Activated CD4-positive, alpha-beta memory T cell treated with anti-CD3 and anti-CD28 coated beads for 36 hours (primary cell): ENCODE measurements around the gene IL21R. TPM values are rescaled to one million over a fixed set of nuclear protein-coding genes. Genes with fewer than 3 reads are reported as not detected.

Experiments used
- CTCF ChIA-PET: fragments of 350-600 bp; sonication (Branson Sonifier 250); formaldehyde crosslinking; loops from one replicate; lab custom pipeline; 2021; ENCODE audit warnings: antibody characterized with exemption, inconsistent platforms; lab: Charles Lee
- POLR2A ChIA-PET: fragments of 350-600 bp; sonication (Branson Sonifier 250); formaldehyde crosslinking; loops from one replicate; lab custom pipeline; 2021; ENCODE audit warnings: antibody characterized with exemption; lab: Charles Lee
- DNase-seq: peaks from one replicate; pipeline ENCODE4 v3.0.0-alpha.2; 2020
- H3K27ac Mint-ChIP-seq: one replicate; pipeline ENCODE4 v1.8.0; 2021; ENCODE audit warnings: mixed read lengths
- H3K27me3 Mint-ChIP-seq: one replicate; pipeline ENCODE4 v1.8.0; 2021; ENCODE audit warnings: mixed read lengths
- H3K36me3 Mint-ChIP-seq: one replicate; pipeline ENCODE4 v1.8.0; 2021; ENCODE audit warnings: mixed read lengths
- H3K4me1 Mint-ChIP-seq: one replicate; pipeline ENCODE4 v1.8.0; 2021; ENCODE audit warnings: low read depth, mixed read lengths
- H3K4me3 Mint-ChIP-seq: one replicate; pipeline ENCODE4 v1.8.0; 2021; ENCODE audit warnings: mild to moderate bottlenecking, mixed read lengths
- H3K9me3 Mint-ChIP-seq: one replicate; pipeline ENCODE4 v1.8.0; 2021; ENCODE audit warnings: mixed read lengths
- intact Hi-C: fragments of 100-400 bp; cut with micrococcal nuclease; formaldehyde crosslinking; loops from one replicate; pipeline ENCODE4 v1.15.1; 2023
- total RNA-seq, 2 experiments: library from RNA; stranded (reverse); gene quantifications; one replicate each; pipeline ENCODE4 v1.2.3, GENCODE V29; 2021

Gene IL21R
- total RNA-seq, 2 experiments from 2014 or later = 55.0 to 55.9 TPM

DNA sequence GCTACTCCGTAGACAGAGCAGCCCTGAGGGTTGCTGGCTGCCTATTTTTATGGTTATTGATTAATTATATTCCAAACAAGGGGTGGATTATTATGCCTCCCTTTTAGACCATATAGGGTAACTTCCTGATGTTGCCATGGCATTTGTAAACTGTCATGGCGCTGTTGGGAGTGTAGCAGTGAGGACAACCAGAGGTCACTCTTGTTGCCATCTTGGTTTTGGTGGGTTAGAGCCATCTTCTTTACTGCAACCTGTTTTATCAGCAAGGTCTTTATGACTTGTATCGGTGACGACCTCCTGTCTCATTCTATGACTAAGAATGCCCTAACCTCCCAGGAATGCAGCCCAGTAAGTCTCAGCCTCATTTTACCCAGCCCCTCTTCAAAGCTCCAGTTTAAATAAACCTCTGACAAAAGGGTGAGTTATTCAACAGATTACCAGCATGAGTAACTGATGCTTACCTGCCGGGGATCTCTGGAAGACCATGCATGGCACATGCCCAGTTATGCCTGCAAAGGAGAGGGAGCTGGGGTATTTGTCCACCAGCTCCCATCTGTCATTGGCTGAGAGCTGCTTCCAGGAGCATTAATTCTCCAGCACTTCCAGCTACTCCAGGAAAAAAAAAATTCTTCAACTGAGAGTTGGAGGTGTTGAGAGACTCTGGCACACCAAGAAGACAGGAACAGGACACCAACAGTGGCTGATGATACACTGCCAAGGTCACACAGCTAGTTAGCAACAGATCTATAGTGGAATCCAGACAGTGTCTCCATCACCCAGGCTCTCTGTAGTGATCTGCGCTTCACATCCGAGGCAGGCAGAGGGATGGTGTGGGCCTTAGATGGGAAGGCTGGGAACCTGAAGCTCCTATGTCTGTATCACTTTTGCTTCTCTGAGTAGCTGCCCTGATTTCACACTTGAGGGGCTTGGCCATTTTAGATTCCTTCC lies 36.6 kb upstream of the IL21R start:
- peak; percentile 46 for DNase-seq
- ChIA-PET CTCF (interaction anchor here (0.7 to 6.2 kb wide), 13 partner anchors 9 to 211 kb away, joined by 3 to 108 read pairs (median 14); partner anchors contain the start of gene IL21R), POLR2A (interaction anchor here (0.7 to 4.1 kb wide), 6 partner anchors 26 to 130 kb away, joined by 3 to 87 read pairs (median 33); partner anchors contain the start of gene IL21R)
- Mint-ChIP-seq H3K4me3 (peak overlapping the region; percentile 7), H3K27me3 (no peaks in the 10 kb centered on the region), H3K36me3 (peaks cover 50% of the 10 kb centered on the region), H3K9me3 (peaks cover 9% of the 10 kb centered on the region), H3K27ac (peak overlapping the region; percentile 98), H3K4me1 (peaks cover 69% of the 10 kb centered on the region)
- intact Hi-C loops = loop anchor here (5.0 kb wide), 1 partner anchor 113 kb away; no protein-coding TSS in a partner anchor

DNA sequence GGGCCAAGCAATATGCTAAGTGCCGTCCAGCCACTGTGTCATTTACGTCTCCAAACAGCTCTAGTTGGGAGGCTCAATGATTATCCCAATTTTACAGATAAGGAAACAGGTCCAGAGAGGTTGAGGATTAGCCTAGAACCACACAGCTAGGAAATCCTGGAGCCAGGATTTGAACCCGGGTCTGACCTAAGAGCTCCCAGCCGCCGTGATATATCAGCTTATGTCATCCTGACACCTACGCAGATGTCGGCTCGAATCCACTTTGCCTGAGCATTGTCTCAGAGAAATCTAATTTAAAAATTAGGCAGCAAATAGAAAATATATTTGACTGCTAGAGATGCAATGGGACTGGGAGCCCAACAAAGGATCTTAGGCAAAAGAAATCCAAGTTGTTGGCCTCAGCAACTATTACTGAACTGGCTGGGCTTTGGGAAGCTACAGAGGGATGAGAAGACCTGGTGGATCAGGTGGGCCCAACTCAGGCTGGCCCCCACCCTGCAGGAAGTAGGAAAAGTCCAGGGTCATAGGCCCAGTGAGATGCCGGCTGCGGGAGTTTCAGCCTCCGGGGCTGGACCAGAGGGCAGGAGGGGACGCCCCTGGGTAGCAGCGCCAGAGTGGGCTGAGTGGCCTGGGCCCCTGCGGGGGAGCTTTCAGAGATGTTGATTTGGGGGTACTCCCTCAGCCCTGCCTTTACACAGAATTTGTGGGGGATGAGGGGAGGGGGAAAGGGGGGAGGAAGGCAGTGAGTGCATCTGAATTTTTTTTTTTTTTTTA lies 35.1 kb upstream of the IL21R start:
- Mint-ChIP-seq H3K27me3 (no peaks in the 10 kb centered on the region), H3K36me3 (peaks cover 40% of the 10 kb centered on the region), H3K9me3 (peaks cover 18% of the 10 kb centered on the region), H3K4me1 (peaks cover 74% of the 10 kb centered on the region), H3K4me3 (peak overlapping the region; percentile 54), H3K27ac (peak overlapping the region; percentile 98)
- CTCF ChIA-PET = interaction anchor here (0.9 to 6.2 kb wide), 29 partner anchors 10 to 212 kb away, joined by 3 to 108 read pairs (median 5); partner anchors contain the start of genes IL21R and KDM8
- no peak for DNase-seq
- POLR2A ChIA-PET = interaction anchor here (0.9 to 4.1 kb wide), 15 partner anchors 11 to 197 kb away, joined by 3 to 87 read pairs (median 6); partner anchors contain the start of genes IL21R and KDM8
- intact Hi-C loops = loop anchor here (1.0 to 5.0 kb wide), 7 partner anchors 41 to 769 kb away; partner anchors contain the start of gene KDM8

DNA sequence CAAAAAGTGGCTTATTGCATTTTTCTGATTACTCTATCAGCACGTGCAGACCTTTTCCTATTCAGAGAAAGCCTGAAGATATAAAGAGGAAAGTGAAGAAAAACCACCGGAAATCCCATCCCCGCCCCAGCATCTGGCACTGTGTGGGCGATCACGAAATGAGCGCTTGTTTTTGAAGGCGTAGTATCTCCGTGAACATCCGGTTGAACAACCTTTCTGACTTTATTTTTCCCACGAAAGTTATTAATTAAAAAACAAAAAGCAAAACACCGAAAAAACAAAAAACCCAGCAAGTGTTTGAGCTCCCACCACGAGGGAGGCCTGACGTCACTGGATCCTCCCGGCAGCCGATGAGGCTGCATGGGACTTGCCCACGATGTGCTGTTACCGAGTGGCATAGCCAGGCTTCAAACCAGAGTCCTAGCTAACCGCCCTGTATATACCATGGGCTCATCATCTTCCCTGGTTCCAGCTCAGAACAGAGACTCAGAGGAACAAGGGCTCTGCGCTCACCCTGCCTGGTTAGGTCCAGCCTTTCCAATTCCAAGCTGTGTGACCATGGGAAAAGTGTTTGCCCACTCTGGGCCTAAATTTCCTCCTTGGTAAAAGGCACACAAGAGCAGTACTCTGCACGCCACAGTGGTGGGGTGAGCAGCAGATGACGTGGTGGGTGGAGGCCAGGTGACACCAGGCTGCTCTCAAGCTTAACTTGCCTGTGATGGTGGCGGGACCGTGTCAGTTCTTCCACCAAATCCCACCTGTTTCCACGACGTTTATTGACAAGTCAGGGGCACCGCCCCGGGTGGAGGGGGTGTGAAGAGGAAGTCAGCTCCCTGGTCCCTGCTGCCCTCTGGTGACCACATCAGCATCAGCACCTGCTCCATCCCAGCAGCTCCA lies 34.3 kb upstream of the IL21R start:
- peak overlapping the region; percentile 54 for H3K4me3 Mint-ChIP-seq
- H3K36me3 Mint-ChIP-seq = peaks cover 31% of the 10 kb centered on the region
- peak; percentile 95 for DNase-seq
- POLR2A ChIA-PET = interaction anchor here (0.7 to 4.1 kb wide), 18 partner anchors 10 to 198 kb away, joined by 3 to 87 read pairs (median 4); partner anchors contain the start of genes IL21R and KDM8
- intact Hi-C loops = loop anchor here (1.0 to 5.0 kb wide), 10 partner anchors 41 to 769 kb away; partner anchors contain the start of gene KDM8
- H3K9me3 Mint-ChIP-seq = peaks cover 18% of the 10 kb centered on the region
- H3K27ac Mint-ChIP-seq = peak overlapping the region; percentile 98
- peaks cover 70% of the 10 kb centered on the region for H3K4me1 Mint-ChIP-seq
- no peaks in the 10 kb centered on the region for H3K27me3 Mint-ChIP-seq
- CTCF ChIA-PET = interaction anchor here (0.6 to 6.2 kb wide), 41 partner anchors 10 to 258 kb away, joined by 3 to 108 read pairs (median 5); partner anchors contain the start of genes IL21R and KDM8

DNA sequence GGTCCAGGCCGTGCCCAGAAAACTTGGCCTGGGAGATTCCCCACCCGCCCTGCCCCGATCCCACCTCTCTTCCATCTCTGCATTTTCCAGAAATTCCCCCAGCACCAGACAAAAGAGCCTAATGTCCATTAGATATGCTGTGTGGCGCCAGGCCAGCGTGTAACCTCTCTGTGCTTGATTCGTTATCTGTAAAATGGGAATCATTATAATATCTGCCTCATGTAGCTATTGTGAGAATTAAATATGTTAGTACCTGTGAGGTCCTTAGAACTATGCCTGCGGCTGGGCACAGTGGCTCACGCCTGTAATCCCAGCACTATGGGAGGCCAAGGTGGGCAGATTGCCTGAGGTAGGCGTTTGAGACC lies 33.6 kb upstream of the IL21R start:
- CTCF ChIA-PET = interaction anchor here (0.6 to 6.2 kb wide), 34 partner anchors 9 to 259 kb away, joined by 3 to 108 read pairs (median 5); partner anchors contain the start of genes IL21R and KDM8
- intact Hi-C loops = loop anchor here (1.0 to 5.0 kb wide), 4 partner anchors 88 to 214 kb away; no protein-coding TSS in a partner anchor
- no peaks in the 10 kb centered on the region for H3K27me3 Mint-ChIP-seq
- H3K27ac Mint-ChIP-seq = peak overlapping the region; percentile 98
- DNase-seq = no peak
- H3K36me3 Mint-ChIP-seq = peaks cover 28% of the 10 kb centered on the region
- peaks cover 18% of the 10 kb centered on the region for H3K9me3 Mint-ChIP-seq
- H3K4me3 Mint-ChIP-seq = peak overlapping the region; percentile 54
- POLR2A ChIA-PET = interaction anchor here (0.7 to 4.1 kb wide), 14 partner anchors 10 to 199 kb away, joined by 3 to 87 read pairs (median 5); partner anchors contain the start of genes IL21R and KDM8
- H3K4me1 Mint-ChIP-seq = peaks cover 70% of the 10 kb centered on the region

DNA sequence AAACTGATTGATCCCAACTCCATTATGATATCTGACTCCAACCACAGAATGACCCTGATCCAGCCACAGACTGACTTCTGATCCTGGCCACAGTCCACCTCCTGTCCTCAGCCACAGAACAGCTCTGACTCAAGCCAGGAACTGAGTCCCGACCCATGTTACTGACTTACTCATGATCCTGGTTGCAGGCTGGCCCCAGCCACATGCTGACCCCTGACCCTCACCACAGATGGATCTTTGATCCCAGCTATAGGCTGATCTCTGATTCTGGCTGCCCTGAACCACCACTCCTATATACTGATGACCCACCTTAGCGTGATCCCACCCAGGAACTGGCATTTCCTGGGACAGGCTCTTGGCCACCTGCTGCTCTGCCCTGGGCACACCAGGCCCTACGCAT lies 32.2 kb upstream of the IL21R start:
- H3K36me3 Mint-ChIP-seq = peaks cover 16% of the 10 kb centered on the region
- ChIA-PET CTCF (interaction anchor here (0.7 to 6.2 kb wide), 7 partner anchors 34 to 215 kb away, joined by 3 to 108 read pairs (median 4); partner anchors contain the start of gene IL21R), POLR2A (interaction anchor here (1.0 kb wide), 1 partner anchor 51 kb away, joined by 3 read pairs; no protein-coding TSS in a partner anchor)
- no peaks in the 10 kb centered on the region for H3K27me3 Mint-ChIP-seq
- no peak for DNase-seq
- H3K4me1 Mint-ChIP-seq = peaks cover 56% of the 10 kb centered on the region
- peaks cover 18% of the 10 kb centered on the region for H3K9me3 Mint-ChIP-seq
- no peak overlapping the region for H3K4me3 Mint-ChIP-seq
- intact Hi-C loops = loop anchor here (2.0 to 5.0 kb wide), 2 partner anchors 87 to 118 kb away; no protein-coding TSS in a partner anchor
- peak overlapping the region; percentile 23 for H3K27ac Mint-ChIP-seq

DNA sequence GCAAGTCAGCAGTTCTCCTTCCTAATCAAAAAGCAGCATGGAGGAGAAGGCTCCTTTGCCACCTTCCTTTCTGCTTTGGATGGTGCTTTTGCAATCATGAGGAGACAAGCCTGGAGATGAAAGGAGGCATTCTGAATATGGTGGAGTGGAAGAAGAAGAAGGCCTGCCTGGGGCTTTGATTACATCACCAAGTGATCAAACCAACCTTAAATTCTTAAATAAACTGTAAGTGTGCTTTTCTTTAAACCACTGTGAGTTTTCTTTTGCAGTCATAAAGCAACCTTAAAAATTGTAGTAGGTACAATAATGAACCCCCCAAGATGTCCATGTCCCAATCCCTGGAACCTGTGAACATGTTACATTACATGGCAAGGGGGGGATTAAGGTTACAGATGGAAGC lies 31.7 kb upstream of the IL21R start:
- ChIA-PET POLR2A (no interaction called here), CTCF (interaction anchor here (0.7 to 6.2 kb wide), 4 partner anchors 34 to 216 kb away, joined by 3 to 108 read pairs (median 39); partner anchors contain the start of gene IL21R)
- no peak overlapping the region for H3K4me3 Mint-ChIP-seq
- H3K27ac Mint-ChIP-seq = peak overlapping the region; percentile 23
- peaks cover 12% of the 10 kb centered on the region for H3K36me3 Mint-ChIP-seq
- no peak for DNase-seq
- no peaks in the 10 kb centered on the region for H3K27me3 Mint-ChIP-seq
- H3K4me1 Mint-ChIP-seq = peaks cover 51% of the 10 kb centered on the region
- intact Hi-C loops = no loop called here
- H3K9me3 Mint-ChIP-seq = peaks cover 18% of the 10 kb centered on the region

DNA sequence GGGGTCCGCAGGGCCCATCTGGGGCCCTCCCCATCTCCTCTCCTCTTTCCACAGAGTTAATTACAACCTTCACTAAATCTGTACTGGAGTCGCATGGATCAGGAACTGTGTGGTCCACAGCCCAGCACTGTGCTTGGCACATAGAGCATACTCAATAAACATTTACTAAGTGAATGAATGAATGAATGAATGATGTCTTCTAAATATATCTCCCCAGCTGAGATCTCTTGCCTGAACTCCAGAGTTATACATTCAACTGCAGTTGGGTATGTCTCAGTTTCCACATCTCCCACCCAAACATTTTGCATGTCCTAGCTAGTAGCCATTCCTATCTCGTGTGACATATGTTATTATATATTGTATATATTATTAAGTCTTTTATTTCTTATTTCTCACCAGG lies 28.7 kb upstream of the IL21R start:
- Mint-ChIP-seq H3K36me3 (peaks cover 7% of the 10 kb centered on the region), H3K27ac (no peak overlapping the region), H3K27me3 (no peaks in the 10 kb centered on the region), H3K9me3 (peaks cover 18% of the 10 kb centered on the region), H3K4me1 (peaks cover 41% of the 10 kb centered on the region), H3K4me3 (no peak overlapping the region)
- intact Hi-C loops = no loop called here
- ChIA-PET POLR2A (interaction anchor here (0.6 to 2.0 kb wide), 5 partner anchors 14 to 204 kb away, joined by 3 to 11 read pairs (median 3); no protein-coding TSS in a partner anchor), CTCF (interaction anchor here (0.8 to 1.4 kb wide), 7 partner anchors 30 to 217 kb away, joined by 3 to 11 read pairs (median 4); no protein-coding TSS in a partner anchor)
- no peak for DNase-seq

DNA sequence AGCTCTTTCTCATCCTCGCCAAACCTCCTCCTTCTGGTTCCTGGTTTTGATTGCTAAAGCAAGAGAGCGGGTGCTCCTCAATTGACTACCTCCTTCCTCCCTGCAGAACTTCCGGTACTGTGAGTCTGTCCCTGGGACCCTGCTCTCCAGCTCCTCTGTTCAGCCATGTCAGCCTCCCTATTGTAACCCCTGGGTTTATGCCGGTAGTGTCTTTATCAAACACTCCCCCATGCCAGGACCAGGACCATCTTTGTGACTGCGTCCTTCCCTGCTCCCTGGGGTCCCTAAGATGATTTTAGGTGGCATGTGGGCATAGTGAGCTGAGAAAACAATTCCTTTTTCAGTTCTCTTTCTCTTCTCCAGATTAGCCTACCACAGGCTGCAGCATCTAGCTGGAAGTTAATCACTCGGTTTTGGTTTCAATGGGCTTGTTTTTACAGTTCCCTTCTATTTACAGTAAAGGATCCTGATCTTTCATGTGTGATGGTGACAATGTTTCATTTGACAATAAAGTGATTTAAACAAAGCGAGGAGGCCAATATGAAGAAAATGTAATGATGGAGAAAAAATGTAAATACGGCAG lies 27.7 kb upstream of the IL21R start:
- peak; percentile 56 for DNase-seq
- intact Hi-C loops = loop anchor here (2.0 kb wide), 2 partner anchors 30 to 52 kb away; no protein-coding TSS in a partner anchor
- Mint-ChIP-seq H3K27me3 (no peaks in the 10 kb centered on the region), H3K4me3 (no peak overlapping the region), H3K9me3 (peaks cover 18% of the 10 kb centered on the region), H3K4me1 (peaks cover 41% of the 10 kb centered on the region), H3K27ac (no peak overlapping the region), H3K36me3 (peaks cover 7% of the 10 kb centered on the region)
- POLR2A ChIA-PET = interaction anchor here (1.2 to 2.1 kb wide), 8 partner anchors 13 to 205 kb away, joined by 4 to 17 read pairs (median 6); partner anchors contain the start of gene IL21R
- CTCF ChIA-PET = interaction anchor here (1.0 to 3.5 kb wide), 11 partner anchors 9 to 222 kb away, joined by 3 to 25 read pairs (median 5); no protein-coding TSS in a partner anchor

DNA sequence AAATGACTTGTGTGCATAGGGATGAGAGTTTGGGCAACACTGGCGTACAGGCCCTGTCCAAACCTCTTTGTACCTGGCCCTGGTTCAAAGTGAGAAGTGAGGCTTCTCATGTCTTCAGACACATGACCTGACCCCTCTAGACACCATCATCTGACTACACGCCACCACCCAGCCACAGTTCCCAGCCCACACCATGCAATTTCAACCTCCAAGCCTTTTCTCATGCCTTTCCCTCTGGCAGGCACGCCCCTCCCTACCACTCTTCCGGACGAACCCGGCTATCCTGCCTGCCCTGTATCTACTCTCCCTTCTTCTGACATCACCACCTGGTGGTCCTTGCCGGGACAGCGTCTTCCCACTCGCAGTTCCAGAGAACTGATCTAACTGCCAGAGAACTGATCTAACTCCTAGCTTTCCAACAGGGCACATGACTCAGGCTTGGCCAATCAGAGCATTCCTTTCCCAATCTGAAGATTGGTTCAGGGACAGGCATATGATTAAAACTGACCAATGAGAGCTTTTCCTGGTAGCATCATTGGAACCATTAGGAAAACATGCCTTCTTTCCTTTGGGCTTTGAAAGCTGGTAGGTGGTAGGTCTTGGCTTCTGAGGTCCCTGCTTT lies 27.1 kb upstream of the IL21R start:
- DNase-seq = peak; percentile 83
- Mint-ChIP-seq H3K27me3 (no peaks in the 10 kb centered on the region), H3K4me3 (no peak overlapping the region), H3K36me3 (peaks cover 4% of the 10 kb centered on the region), H3K27ac (no peak overlapping the region), H3K9me3 (peaks cover 14% of the 10 kb centered on the region), H3K4me1 (peaks cover 36% of the 10 kb centered on the region)
- intact Hi-C loops = loop anchor here (2.0 kb wide), 2 partner anchors 30 to 52 kb away; no protein-coding TSS in a partner anchor
- ChIA-PET CTCF (interaction anchor here (0.8 to 3.5 kb wide), 17 partner anchors 9 to 222 kb away, joined by 3 to 25 read pairs (median 5); partner anchors contain the start of gene IL21R), POLR2A (interaction anchor here (1.2 to 2.1 kb wide), 8 partner anchors 13 to 205 kb away, joined by 4 to 17 read pairs (median 6); partner anchors contain the start of gene IL21R)
